Smooth muscle cell (in vitro differentiated cells): Measurements from ENCODE around the gene STXBP6. TPM values are rescaled to one million over a fixed set of nuclear protein-coding genes. Genes with fewer than 3 reads are reported as not detected.

Experiments
- DNase-seq: peaks from one replicate; lab custom pipeline; 2025; ENCODE audit not compliant: unreplicated experiment; lab: John Stamatoyannopoulos, UW
- H2AFZ ChIP-seq: fragments of 200-600 bp; sonication (generic); 2 replicates; pipeline ENCODE4 v1.6.0; 2016; ENCODE audit warnings: antibody characterized with exemption, low read depth, mild to moderate bottlenecking
- H3F3A ChIP-seq: fragments of 200-600 bp; sonication (generic); 2 replicates; pipeline ENCODE4 v1.6.0; 2017; ENCODE audit warnings: antibody characterized with exemption, low read depth
- H3K27ac ChIP-seq: fragments of 200-600 bp; sonication (generic); 2 replicates; pipeline ENCODE4 v1.5.1; 2016; ENCODE audit warnings: low read depth, mild to moderate bottlenecking
- H3K27me3 ChIP-seq: fragments of 200-600 bp; sonication (generic); 2 replicates; pipeline ENCODE4 v1.6.1; 2016; ENCODE audit warnings: low read depth, mild to moderate bottlenecking
- H3K36me3 ChIP-seq: fragments of 200-600 bp; sonication (generic); 2 replicates; pipeline ENCODE4 v1.5.1; 2016; ENCODE audit warnings: low read depth
- H3K4me1 ChIP-seq: fragments of 200-600 bp; sonication (generic); 2 replicates; pipeline ENCODE4 v1.5.1; 2016; ENCODE audit warnings: low read depth
- H3K4me2 ChIP-seq: fragments of 200-600 bp; sonication (generic); 2 replicates; pipeline ENCODE4 v1.6.0; 2016; ENCODE audit warnings: mild to moderate bottlenecking
- H3K4me3 ChIP-seq: fragments of 200-600 bp; sonication (generic); 2 replicates; pipeline ENCODE4 v1.5.1; 2016; ENCODE audit warnings: mild to moderate bottlenecking
- H3K79me2 ChIP-seq: fragments of 200-600 bp; sonication (generic); 2 replicates; pipeline ENCODE4 v1.6.0; 2016; ENCODE audit warnings: low read depth, mild to moderate bottlenecking
- H3K9ac ChIP-seq: fragments of 200-600 bp; sonication (generic); 2 replicates; pipeline ENCODE4 v1.6.0; 2016; ENCODE audit warnings: low read depth
- H3K9me3 ChIP-seq: fragments of 200-600 bp; sonication (generic); replicated peaks from 2 replicates; pipeline ENCODE4 v1.5.1; 2016; ENCODE audit warnings: low read depth
- H4K20me1 ChIP-seq: fragments of 200-600 bp; sonication (generic); 2 replicates; pipeline ENCODE4 v1.6.0; 2016; ENCODE audit warnings: low read depth
- WGBS: methylation state at CpG from one replicate; pipeline ENCODE4 v1.1.7; 2016; ENCODE audit warnings: low lambda C conversion rate; 5-methylcytosine and 5-hydroxymethylcytosine counted together
- polyA plus RNA-seq: library from polyadenylated mRNA; unstranded; fragments of >200 nt; fragmentation: Nextera tagmentation; extraction: Ambion mirVana; gene quantifications from 2 replicates; pipeline ENCODE4 v1.2.1, GENCODE V29; 2016
- total RNA-seq: library from RNA; depleted of rRNA; stranded (reverse); fragments of >200 nt; gene quantifications from 2 replicates; pipeline ENCODE4 v1.2.3, GENCODE V29; 2014
- TF ChIP-seq, protein P1 (sequence below): fragments of 200-600 bp; sonication (generic); IDR thresholded peaks from 2 replicates; pipeline ENCODE4 v1.5.1; 2017; ENCODE audit warnings: borderline replicate concordance, mild to moderate bottlenecking, antibody characterized with exemption; ENCODE audit not compliant: insufficient read depth, poor library complexity, severe bottlenecking

The STXBP6 gene
- total and polyA plus RNA-seq, 2 experiments from 2014 or later = 144 to 170 TPM

DNA sequence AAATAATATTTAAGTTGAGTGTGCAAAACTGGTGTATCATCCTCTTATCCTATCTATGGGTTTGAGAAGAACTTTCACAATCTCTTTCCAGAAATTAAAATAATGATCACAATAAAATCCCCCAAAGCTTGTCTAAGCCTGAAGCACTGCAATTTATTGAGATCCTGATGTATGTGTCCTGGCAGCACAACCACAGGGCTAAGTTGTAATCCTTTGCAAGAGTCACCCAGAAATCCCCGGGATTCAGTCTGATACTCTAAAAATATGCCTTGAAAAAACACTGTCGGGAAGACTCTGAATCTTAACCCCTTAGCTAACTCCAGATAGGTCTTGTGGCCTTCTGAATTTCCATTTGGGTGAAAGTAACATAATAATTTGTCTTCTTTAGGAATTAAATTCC is 40.3 kb upstream of the STXBP6 start:
- peak overlapping the region; percentile 72 for H3K9ac ChIP-seq
- H3K4me3 ChIP-seq = no peak overlapping the region
- DNase-seq = no peak
- H3K27me3 ChIP-seq = no peaks in the 10 kb centered on the region
- H3F3A ChIP-seq = peaks cover 32% of the 10 kb centered on the region
- no peaks in the 10 kb centered on the region for H3K9me3 ChIP-seq
- no peaks in the 10 kb centered on the region for H4K20me1 ChIP-seq
- H3K4me1 ChIP-seq = peaks cover 36% of the 10 kb centered on the region
- H3K36me3 ChIP-seq = no peaks in the 10 kb centered on the region
- no peaks in the 10 kb centered on the region for H3K79me2 ChIP-seq
- WGBS = 2% methylated on average over 2 of the region's 2 CpGs
- peak overlapping the region; percentile 95 for H3K27ac ChIP-seq
- H2AFZ ChIP-seq = no peak overlapping the region
- peak overlapping the region; percentile 71 for H3K4me2 ChIP-seq
- TF ChIP-seq, protein P1, sequence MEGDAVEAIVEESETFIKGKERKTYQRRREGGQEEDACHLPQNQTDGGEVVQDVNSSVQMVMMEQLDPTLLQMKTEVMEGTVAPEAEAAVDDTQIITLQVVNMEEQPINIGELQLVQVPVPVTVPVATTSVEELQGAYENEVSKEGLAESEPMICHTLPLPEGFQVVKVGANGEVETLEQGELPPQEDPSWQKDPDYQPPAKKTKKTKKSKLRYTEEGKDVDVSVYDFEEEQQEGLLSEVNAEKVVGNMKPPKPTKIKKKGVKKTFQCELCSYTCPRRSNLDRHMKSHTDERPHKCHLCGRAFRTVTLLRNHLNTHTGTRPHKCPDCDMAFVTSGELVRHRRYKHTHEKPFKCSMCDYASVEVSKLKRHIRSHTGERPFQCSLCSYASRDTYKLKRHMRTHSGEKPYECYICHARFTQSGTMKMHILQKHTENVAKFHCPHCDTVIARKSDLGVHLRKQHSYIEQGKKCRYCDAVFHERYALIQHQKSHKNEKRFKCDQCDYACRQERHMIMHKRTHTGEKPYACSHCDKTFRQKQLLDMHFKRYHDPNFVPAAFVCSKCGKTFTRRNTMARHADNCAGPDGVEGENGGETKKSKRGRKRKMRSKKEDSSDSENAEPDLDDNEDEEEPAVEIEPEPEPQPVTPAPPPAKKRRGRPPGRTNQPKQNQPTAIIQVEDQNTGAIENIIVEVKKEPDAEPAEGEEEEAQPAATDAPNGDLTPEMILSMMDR = no peak

GRCh38 chr14:25089496-25089895 is 39.5 kb upstream of the STXBP6 start:
- no peak overlapping the region for H3K9ac ChIP-seq
- H4K20me1 ChIP-seq = no peaks in the 10 kb centered on the region
- no peaks in the 10 kb centered on the region for H3K79me2 ChIP-seq
- no peaks in the 10 kb centered on the region for H3K9me3 ChIP-seq
- H3K27me3 ChIP-seq = no peaks in the 10 kb centered on the region
- peak overlapping the region; percentile 71 for H3K4me2 ChIP-seq
- H3K36me3 ChIP-seq = no peaks in the 10 kb centered on the region
- peak overlapping the region; percentile 95 for H3K27ac ChIP-seq
- peaks cover 26% of the 10 kb centered on the region for H3F3A ChIP-seq
- DNase-seq = no peak
- no peak overlapping the region for H2AFZ ChIP-seq
- TF ChIP-seq, protein P1 = no peak
- peaks cover 30% of the 10 kb centered on the region for H3K4me1 ChIP-seq
- WGBS = 20% methylated on average over 1 of the region's 1 CpG
- no peak overlapping the region for H3K4me3 ChIP-seq

- H3K27ac ChIP-seq = no peak overlapping the region
- DNase-seq = no peak
- H3K79me2 ChIP-seq = no peaks in the 10 kb centered on the region
- no peak overlapping the region for H3K4me3 ChIP-seq
- no peak overlapping the region for H3K9ac ChIP-seq
- TF ChIP-seq, protein P1 = no peak
- H4K20me1 ChIP-seq = no peaks in the 10 kb centered on the region
- H3K9me3 ChIP-seq = no peaks in the 10 kb centered on the region
- H3K4me2 ChIP-seq = no peak overlapping the region
- whole genome bisulfite sequencing = 84% methylated on average over 2 of the region's 2 CpGs
- H3K36me3 ChIP-seq = no peaks in the 10 kb centered on the region
- no peaks in the 10 kb centered on the region for H3K27me3 ChIP-seq
- peak overlapping the region; percentile 41 for H2AFZ ChIP-seq
- peaks cover 14% of the 10 kb centered on the region for H3K4me1 ChIP-seq
- H3F3A ChIP-seq = peaks cover 20% of the 10 kb centered on the region
Measured at GRCh38 chr14:25086821-25087396, 37.0 kb upstream of the STXBP6 start.

- no peak overlapping the region for H3K4me3 ChIP-seq
- H3K4me1 ChIP-seq = peaks cover 6% of the 10 kb centered on the region
- TF ChIP-seq, protein P1 = no peak
- no peak overlapping the region for H3K9ac ChIP-seq
- no peaks in the 10 kb centered on the region for H4K20me1 ChIP-seq
- H3K4me2 ChIP-seq = no peak overlapping the region
- peaks cover 12% of the 10 kb centered on the region for H3F3A ChIP-seq
- 47% methylated on average over 6 of the region's 6 CpGs for WGBS
- H3K9me3 ChIP-seq = no peaks in the 10 kb centered on the region
- no peaks in the 10 kb centered on the region for H3K27me3 ChIP-seq
- no peak overlapping the region for H3K27ac ChIP-seq
- no peaks in the 10 kb centered on the region for H3K79me2 ChIP-seq
- no peaks in the 10 kb centered on the region for H3K36me3 ChIP-seq
- no peak for DNase-seq
- H2AFZ ChIP-seq = no peak overlapping the region
Measured at GRCh38 chr14:25086081-25086480, 36.1 kb upstream of the STXBP6 start.
